ENCODE data around the gene CASP3.
"Not testable (repeated sequence)": the region's sequence is repeated elsewhere in the genome, so short reads cannot be mapped to it uniquely, and the experiment has no call there.

Gene CASP3

DNA sequence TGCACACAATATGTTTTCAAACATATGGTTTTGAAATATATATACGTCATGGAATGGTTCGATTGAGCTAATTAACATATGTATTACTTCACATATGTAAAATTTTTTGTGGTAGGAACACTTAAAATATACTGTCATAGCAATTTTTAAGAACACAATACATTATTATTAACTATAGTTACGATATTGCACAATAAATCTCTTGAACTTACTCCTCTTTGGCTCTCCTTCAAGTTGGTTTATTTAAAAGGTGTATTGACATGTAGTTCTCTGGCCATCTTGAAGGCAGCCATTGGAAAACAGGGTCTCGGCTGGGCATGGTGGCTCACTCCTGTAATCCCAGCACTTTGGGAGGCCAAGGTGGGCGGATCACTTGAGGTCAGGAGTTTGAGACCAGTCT, 53.8 kb downstream of the CASP3 start:
- DNase-seq (ENCODE audit: low read depth) = no peak

DNA sequence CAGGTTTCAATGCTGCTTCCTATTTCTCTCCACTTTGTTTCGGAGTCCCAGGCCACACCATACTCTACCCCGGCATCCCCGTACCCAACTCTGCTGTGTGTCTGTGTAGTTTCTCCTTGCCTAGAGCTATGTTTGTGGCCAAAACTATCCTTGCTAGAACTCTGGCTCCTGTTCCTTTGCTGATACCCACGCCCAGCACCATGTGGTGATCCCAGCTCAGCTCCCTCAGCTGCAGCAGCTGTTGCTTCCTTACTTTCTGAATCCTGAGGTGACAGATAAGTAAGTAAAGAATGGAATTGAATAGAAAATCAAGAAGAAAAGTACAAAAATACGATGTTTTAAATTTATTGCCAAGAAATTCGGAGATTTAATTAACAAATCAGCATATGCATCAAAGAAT, 55.8 kb downstream of the CASP3 start:
- DNase-seq (ENCODE audit: low read depth) = no peak

DNA sequence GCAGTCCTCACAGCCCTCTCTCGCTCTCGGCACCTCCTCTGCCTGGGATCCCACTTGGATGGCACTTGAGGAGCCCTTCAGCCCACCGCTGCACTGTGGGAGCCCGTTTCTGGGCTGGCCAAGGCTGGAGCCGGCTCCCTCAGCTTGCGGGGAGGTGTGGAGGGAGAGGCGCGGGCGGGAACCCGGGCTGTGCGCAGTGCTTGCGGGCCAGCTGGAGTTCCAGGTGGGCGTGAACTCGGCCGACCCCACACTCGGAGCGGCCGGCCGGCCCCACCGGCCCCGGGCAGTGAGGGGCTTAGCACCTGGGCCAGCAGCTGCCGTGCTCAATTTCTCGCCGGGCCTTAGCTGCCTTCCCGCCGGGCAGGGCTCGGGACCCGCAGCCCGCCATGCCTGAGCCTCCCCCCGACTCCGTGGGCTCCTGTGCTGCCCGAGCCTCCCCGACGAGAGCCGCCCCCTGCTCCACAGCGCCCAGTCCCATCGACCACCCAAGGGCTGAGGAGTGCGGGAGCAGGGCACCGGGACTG, 57.4 kb downstream of the CASP3 start:
- DNase-seq (ENCODE audit: low read depth) = not testable (repeated sequence)

DNA sequence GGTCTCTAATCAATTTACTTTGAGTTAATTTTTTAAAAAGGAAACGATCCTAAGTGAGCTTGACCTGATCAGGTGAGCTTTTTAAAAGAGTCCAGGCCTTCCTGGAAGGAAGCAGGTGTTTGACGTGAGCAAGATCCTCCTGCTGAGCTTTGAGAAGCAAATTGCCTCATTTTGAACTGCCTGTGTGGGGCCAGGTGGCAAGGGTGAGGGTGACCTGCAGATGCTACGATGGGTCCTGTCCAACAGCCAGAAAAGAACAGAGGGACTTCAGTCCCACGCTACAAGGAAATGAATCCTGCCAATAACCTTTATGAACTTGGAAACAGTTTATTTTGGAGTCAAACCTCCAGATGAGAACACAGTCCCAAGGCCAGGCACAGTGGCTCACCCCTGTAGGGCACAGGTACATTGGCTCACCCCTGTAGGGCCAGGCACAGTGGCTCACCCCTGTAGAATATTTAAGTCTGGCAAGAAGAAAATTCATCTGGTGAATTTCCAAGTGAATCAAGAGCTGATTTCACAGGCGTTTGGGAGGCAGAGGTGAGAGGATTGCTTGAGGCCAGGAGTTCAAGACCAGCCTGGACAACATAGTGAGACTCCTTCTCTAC, 58.1 kb downstream of the CASP3 start:
- DNase-seq (ENCODE audit: low read depth) = no peak

DNA sequence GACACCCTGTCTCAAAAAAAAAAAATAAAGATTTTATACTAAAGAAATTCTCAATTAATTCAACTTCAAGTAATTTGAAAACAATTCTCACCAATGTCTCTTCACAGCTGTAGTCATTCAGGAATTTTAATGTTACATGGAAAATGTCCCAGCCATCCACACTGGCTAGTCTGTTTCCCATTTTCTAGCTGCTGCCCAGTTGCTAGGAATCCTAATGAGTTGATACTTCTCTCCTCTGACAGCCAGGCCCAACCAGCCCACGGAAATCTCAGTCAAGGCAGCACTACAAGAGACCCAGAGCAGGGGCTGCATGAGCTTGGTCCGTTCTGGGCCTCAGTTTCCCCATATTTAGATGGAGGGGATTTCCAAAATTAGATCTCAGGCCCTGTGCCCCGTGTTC, 59.1 kb downstream of the CASP3 start:
- no peak for DNase-seq (ENCODE audit: low read depth)

DNA sequence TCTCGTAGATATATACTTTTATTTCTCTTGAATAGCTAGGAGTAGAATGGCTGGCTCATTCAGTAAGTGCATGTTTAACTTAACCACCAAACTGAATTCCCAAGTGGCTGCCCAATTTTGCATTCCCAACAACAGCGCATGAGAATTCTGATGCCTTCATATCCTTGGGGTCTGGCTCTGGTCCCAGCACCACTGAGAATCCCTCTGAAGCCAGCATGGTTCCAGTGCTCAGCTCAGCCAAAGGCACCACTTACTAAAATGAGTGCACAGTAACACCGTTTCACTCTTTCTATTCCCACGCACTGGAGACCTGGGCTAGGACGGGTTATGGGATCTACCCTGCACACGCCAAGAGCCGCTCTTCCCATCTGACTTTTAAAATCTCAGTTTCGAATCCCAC, 60.4 kb downstream of the CASP3 start:
- no peak for DNase-seq (ENCODE audit: low read depth)

DNA sequence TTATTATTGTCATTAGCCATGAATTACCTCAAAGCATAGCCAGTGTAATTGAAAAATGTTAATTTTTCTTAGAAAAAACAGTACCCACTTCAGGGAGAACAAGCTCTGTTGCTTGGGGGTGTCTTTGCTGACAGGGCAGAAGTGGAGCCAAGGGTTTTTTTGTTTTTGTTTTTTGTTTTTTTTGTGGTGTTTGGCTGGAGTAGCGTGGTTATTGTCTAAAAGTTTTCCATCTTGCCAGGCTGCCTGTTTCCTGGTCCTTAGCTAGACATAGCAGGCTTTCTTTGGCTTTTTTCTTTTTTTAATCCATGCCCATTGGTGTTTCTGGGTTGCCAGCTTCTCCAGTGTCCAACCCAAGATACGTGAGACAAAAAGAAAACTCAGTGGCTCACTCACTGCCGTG, 61.5 kb downstream of the CASP3 start:
- no peak for DNase-seq (ENCODE audit: low read depth)

DNA sequence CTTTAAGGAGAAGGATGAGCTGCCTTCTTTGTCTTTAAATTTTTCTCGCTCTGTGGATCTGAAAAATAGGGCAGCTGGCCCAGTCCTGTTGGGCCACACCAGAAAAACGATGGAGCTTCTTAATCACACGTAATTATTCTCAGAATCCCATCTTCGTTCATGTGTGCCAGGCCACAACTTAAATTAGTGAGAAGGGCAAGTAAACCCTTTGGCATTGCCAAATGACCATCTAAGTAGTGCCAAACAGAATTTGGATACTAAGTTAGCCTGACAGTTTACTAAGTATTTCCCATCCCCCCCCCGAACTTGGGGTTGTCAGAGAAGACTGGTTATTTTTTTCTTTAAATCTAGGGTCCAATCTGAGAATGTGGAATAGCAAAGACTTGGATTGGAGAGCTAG, 62.0 kb downstream of the CASP3 start:
- DNase-seq (ENCODE audit: low read depth) = no peak

DNA sequence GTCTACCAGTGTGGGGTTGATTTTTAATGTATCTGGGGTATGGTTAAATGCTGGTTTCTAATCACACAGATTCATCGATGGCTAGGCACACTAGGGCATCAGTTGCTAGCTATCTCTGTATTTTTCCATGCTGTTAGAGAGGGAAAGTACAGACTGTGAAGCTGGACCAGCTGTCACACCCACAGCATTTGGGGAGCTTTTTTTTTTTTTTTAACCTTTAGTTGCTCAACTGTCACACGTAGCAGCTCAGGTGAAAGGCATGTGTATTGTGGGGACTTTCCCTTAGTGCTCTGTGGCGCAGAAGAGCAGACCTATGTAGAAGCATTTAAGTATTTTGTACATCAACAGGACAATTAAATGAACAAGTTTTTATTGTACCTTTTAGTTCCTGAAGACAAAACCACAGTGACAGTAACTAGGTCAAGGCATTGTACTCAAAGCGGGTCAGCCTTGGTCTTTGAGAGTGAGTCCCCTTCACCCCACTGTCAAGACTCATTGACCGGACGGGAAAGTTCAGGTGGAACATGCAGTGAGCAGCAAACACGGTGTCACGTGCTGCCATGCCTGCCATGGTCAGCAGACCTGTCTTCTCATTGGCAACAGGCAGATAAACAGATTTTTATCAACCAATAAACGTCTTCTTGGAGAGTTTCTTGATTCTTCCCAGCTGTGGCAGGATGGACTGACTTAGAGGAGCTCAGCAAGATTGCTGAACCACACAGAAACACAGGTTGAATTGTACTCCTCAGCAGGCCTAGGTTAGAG, 65.3 kb downstream of the CASP3 start:
- no peak for DNase-seq (ENCODE audit: low read depth)

All from stimulated activated CD8-positive, alpha-beta memory T cell treated with anti-CD3 and anti-CD28 coated beads, Interleukin-12 subunit alpha, Interleukin-12 subunit beta, amount 100 ng/mL, for 1 hour (primary cell).